Measurements from ENCODE around the gene GAREM2.
A peak's percentile ranks its signal among the peaks of the same experiment; 100 is the strongest.

GAREM2 gene

DNA sequence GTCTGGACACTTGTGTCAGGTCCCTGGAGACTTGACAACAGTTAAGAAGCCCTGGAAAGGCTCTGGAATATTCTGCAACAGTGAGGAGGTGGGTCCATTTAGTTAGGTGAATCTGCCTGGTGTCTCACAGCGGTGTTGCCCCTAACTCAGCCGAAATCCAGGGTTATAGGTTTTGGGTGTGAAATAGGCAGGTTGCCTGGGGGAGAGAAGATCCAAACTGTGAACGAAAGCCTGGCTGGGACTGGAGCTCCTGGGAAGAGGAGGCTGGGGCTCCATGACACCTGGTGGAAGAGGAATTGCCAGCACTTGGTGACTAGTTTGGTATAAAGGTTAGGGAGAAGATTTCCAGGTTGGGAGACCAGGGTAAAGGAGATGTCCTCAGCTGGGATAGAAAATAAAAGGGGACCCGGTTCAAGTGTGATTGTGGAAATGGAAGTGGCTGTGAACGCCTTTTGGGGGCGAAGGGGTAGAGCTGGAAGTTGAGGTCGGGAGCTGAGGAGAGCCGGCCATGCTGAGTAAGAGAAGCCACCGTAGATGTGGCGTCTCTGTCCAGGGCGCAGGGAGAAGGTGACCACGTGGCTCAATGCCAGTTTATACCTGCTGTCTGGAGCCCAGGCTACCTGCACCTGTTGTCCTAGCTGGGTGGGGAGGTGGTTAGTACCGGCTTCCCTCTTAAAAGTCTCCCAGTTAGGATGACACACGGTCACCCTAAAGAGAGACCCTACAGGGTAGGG, 3.0 kb upstream of the GAREM2 start:
- DNase-seq = no peak

DNA sequence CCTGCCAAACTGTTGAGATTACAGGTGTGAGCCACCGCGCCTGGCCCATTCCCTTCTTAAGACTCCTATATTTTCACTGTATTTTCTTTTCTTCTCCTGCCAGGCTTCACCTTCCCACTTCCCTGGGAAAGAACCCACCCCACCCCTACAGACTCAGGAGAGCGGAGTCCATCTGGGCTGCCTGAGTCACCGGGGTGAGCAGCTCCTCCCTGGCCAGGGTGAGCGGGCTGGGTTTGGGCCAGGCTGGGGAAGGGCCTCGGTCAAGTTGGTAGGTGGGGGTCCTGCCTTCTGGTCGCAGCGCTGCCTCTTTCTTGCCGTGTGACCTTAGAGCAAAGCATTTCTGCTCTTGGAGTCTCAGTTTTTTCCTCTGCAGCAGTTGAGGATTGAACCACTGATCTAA, 2.1 kb upstream of the GAREM2 start:
- no peak for DNase-seq

DNA sequence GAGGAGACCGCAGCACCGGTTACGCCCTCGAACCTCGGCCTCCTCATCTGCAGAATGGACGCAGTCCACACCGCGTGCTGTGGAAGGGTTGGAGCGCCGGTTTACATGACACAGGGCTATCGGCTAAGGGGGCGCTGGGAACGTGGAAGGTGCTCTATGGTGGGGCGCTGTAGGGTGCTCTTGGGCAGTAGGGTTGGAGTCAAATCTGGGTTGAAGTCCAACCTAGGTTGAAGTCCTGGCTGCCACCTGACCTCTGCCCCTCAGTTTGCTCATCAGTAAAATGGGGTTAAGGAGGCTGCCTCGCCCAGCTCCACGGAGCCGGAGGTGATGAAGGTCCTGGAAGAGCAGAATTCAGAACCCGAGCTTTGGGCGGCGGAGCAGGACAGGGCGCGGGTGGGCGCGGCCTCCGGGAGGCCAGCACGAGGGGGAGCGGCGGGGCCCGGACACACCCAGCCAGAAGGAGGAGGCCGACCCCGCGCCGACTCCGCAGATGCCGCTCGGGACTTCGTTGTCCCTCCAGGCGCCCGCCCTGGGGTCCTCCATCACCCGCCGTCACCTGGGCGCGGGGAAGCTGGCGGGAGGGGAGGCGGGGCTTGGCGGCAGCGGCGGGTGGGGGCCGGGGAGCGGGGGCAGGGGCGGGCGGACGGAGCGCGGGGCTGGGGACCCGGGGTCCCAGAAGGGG, 558 bp upstream of the GAREM2 start:
- no peak for DNase-seq

DNA sequence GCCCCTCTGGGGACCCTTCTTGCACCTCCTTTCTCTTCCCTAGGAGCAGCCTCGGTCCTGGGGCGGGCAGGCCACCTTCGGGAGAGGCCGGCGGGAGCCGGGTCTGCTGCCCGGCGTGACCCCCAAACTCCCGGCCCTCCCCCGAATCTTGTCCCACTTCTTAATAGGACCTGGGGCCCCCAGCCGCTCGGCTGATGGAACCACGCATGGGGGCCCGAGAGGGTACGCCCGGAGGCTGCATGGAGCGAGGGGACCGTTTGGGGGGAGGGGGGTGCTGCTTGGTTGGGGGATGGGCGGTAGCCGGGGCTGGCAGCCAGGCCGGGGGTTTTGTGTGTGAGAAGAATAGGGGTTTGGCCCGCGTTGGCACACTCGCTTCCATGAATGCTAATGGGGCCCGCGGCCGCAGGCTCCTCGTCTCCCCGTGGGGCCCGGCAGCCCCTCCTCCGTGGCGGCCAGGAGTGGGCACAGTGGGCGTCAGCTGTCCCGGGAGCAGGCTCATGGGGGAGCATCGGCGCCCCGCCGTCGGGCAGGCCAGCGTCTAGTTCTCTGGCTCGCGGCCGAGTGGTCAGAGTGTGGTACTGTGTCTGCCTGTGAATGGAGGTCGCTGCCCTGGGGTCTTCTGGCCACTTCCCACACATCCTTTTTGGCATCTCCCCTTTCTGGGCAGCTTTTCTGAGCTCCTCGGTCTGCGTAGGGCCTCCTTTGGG, 1.0 kb downstream of the GAREM2 start:
- no peak for DNase-seq

DNA sequence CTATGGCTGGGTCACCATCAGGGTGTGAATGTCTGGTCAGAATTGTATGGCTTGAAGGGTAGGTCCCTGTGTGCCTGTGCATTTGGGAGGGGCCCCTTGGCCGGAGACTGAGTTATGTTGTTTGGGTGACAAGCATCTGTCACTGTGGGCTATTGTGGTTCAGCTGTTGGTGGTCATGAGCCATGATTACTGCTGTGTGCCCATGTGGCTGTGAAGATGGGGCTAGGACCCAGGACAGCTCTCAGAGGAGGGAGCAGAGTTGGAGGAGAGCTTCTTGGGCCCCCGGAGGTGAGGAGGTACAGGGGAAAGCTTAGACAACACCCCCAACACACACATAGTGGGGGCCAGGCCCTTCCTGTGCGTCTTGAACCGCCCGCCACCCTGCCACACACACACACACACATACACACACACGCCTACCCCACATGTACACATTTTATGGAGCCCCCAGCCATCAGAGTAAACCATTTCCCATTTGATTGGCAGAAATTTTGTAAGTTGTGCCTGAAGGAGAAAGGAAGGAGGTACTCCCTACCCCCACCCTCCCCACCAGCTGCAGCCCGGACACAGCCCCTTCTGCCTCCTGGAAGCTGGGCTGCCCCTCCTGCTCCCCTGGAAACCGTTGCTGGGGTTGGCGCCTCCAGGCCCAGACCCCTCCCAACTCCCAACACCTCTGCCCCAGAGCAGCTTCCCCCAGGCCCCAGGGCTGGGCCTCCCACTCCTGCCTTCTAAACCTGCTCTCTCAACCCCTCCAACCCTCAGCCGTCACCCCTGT, 2.0 kb downstream of the GAREM2 start:
- DNase-seq = no peak

DNA sequence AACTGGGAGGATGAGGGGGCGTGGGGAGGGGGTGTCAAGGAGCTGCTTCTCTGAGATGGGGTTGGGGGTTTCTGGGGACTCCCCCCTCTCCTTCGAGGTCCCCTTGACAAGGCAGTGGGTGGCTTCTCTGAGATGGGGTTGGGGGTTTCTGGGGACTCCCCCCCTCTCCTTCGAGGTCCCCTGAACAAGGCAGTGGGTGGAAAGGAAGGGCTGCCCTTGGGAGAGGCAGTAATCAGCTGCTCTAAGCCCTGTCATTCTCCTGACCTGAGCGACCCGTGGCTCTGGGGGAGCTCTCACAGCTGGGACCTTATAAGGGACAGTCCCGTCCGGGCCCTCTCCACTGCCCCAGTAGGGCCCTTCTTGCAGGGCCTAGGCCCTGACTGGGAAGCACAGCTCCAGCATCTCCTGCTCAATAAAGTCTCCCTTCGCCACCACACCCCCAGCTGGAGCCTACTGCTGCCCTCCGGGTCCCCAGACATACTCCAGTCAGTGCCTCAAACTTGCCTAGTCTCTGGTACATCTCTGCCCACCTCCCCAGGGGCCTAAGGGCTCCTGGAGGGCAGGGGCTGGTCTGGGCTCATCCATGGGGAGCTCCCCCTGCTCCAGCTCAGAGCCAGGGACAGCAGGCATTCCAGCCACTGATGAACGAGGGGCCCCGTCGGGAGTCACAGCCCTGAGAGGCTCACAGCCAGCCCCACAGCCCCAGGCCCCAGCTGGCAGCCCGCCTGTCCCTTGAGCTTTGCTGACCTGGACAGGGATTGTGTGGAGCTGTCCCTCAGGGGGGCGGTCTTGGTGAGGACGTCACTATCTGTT, 2.8 kb downstream of the GAREM2 start:
- DNase-seq = no peak

DNA sequence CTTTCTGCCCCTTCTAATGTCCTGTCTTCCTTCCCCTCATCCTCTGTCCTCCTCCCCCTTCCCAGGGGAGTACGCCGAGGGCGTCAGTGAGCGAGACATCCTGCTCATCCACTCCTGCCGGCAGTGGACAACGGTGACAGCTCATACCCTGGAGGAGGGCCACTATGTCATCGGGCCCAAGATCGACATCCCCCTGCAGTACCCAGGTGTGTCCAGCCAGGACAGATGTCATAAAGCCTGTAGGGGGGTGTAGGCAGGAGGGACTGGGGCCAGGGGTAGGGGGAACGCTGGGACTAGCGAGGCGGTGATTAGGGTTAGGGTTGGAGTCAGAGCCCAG, 3.4 kb downstream of the GAREM2 start:
- DNase-seq = no peak

DNA sequence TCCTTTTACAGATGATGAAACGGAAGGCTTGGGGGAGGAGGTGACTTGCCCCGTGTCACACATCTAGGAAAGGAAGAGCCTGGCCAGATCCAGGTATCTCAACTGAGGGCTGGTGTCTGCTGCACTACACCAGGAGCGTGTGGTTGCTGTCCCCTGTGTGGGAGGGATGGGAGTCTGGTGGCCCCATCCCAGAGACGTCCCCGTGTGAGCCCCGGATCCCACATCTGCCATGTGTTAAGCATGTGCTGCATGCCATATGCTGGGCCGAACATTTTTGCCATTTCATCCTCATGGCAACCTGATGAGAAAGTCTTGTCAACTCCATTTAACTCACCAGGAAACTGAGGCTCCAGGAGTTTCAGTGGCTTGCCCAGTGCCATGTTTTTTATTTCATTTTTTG, 4.2 kb downstream of the GAREM2 start:
- no peak for DNase-seq

DNA sequence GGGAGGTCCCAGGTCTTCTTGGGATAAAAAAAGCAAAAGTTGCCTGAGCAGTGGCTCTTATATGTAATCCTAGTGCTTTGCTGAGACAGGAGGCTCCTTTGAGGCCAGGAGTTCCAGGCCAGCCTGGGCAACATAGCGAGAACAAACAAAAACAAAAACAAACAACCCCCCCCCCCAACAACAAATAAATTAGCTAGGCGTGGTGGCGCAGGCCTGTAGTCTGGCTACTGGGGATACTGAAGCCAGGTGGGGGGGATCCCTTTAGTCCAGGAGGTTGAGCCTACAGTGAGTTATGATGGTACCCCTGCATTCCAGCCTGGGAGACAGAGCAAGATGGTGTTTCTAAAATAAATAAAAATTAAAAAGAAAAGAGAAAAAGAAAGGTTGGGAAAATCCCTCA, 5.4 kb downstream of the GAREM2 start:
- DNase-seq = no peak

DNA sequence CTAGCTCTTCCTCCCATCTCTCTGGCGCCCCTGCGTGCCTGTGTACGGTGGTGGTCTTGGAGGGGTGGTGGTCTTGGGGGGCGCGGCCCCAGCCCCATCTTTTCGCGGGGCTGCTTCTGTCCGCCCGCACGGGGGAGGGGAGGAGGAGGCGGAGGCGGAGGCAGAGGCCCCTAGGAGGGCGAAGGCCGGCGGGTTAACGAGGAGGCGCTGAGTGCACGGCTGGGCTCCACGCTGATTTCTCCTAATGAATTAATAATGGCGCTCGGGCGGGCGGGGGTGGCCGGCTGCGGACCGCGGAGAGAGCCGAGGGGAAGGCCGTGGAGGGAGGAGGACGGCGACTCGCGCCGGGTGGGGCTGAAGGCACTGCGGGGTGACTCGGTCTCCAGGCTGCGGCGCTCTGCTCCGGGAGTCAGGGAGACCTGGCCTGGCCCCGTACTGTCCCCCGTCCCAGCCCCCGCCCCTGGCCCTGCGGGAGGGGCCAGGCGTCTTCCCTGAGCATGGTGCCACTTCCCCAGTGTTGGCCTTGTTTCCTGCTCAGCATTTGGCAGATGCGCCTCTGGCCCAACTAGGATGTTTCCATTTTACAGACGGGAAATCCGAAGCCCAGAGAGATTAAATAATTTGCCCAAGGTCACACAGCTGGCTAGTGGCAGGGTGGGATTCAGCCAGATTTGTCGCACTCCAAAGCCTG, 6.0 kb downstream of the GAREM2 start:
- DNase-seq = peak; percentile 35

DNA sequence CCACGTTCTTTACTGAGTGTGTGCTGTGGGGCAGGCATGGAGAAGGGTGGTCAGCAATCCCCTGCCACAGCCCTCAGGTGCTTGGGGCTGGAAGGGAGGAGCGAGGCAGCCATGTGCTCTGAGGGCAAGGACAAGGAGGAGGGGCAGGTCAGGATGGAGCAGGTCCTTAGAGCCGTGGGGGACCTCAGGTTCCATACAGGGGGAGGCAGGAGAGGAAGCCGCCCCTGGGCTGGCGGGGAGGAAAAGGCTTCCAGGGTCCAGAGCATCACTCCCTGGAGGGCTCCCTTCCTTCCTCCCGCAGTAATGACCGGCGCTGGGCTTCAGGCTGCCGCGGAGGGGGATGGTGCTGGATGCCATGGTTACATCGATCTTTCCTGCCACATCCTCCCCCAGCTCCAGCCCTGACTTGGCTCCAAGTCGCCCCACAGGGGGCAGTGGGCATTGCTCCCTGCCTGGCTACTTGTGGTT, 6.6 kb downstream of the GAREM2 start:
- DNase-seq = no peak

DNA sequence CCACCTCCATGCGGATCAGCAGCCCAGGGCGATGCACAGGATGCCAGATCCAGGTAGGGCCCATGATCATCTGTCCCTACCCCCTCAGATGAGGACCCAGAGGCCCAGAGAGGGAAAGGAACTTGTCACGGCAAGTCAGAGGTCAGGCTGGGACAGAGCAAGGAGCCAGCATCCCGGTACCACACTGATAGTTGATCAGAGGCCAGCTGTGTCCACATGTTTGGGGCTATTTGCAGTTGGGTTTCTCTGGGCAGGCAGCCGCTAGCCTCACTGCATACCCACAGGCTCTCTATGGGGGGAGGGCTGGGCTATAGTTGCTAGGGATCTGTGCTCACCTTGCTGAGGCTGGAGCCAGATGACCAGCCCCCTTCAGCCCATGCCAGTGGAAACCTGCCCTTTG, 9.6 kb downstream of the GAREM2 start:
- no peak for DNase-seq

DNA sequence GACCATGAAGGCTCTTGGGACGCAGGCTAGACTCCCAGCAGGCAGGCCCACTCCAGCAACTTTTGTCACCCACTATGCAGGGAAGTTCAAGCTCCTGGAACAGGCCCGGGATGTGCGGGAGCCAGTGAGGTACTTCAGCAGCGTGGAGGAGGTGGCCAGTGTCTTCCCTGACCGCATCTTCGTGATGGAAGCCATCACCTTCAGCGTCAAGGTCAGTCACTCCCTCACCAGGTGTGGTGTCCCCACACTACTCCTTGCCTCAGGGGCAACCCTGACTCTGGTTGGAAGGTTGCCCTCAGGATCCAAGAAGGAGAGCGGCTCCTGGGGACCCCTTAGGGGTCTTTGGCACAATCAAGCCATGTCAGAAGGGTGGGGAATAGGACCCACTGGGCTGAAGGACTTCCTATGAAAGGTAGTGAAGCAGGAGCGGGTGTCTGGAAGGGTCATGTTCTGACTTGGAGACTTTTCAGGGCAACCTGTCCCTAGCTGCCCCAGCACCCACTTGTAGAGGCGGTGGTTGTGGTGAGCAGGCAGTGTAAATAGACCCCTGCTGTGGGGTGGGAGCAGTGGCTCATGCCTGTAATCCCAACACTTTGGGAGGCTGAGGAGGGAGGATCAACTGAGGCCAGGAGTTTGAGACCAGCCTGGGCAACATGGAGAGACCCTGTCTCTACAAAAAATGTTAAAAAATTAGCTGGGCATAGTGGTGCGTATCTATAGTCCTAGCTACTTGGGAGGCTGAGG, 10.2 kb downstream of the GAREM2 start:
- no peak for DNase-seq

DNA sequence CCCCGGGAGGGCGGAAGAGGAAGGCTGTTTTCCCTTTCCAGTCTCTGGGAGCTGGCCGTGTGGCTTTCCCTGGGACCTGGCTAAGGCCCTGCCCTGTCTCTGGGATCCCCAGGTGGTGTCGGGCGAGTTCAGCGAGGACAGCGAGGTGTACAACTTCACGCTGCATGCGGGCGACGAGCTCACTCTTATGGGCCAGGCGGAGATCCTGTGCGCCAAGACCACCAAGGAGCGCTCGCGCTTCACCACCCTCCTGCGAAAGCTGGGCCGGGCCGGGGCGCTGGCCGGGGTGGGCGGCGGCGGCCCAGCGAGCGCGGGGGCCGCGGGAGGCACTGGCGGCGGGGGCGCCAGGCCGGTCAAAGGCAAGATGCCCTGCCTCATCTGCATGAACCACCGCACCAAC, 11.2 kb downstream of the GAREM2 start:
- DNase-seq = no peak

DNA sequence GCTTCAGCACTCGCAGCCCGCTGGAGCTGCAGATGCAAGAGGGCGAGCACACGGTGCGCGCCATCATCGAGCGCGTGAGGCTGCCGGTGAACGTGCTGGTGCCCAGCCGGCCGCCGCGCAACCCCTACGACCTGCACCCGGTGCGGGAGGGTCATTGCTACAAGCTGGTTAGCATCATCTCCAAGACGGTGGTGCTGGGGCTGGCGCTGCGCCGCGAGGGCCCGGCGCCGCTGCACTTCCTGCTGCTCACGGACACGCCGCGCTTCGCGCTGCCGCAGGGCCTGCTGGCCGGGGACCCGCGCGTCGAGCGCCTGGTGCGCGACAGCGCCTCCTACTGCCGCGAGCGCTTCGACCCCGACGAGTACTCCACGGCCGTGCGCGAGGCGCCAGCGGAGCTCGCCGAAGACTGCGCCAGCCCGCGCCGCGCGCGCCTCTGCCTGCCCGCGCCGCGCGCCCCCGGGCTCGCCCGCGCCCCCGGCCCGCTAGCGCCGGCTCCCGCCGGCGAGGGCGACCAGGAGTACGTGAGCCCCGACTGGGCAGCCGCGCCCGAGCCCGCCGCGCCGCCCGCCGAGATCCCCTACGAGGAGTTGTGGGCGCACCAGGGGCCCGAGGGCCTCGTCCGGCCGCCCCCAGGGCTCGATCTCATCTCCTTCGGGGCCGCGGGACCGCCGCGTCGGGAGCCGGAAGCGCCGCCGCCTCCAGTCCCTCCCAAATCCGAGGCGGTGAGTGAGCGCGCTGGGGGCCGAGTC, 11.8 kb downstream of the GAREM2 start:
- peak; percentile 87 for DNase-seq

DNA sequence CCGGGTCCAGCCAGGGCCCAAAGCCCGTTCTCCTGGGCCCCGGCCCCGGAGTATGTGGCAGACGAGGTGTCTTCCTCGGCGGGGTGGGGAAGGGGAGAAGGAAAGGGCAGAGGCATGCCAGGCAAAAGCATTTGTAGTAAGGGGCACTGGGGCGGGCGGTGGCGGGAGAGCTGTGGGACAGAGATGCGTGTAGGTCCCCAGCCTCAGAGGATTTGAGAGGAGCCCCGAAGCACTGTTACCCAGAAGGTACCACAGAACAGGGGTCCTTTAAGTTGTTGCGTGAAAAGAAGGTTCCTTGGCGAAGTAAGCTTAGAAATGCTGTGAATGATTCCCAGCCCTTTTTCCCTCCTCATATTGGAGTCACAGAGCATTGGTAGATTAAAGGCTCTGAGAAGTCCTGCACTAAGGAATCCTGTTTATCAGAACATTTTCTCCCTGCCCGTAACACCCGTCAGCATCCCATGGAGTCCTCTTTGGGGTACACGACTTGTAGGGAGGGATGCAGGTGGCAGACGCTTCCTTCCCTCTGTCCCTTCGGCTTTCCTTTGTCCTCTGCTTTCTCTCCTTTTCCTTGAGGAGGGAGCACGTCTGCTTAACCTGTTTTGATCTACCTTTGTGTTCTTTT, 12.5 kb downstream of the GAREM2 start:
- DNase-seq = no peak

DNA sequence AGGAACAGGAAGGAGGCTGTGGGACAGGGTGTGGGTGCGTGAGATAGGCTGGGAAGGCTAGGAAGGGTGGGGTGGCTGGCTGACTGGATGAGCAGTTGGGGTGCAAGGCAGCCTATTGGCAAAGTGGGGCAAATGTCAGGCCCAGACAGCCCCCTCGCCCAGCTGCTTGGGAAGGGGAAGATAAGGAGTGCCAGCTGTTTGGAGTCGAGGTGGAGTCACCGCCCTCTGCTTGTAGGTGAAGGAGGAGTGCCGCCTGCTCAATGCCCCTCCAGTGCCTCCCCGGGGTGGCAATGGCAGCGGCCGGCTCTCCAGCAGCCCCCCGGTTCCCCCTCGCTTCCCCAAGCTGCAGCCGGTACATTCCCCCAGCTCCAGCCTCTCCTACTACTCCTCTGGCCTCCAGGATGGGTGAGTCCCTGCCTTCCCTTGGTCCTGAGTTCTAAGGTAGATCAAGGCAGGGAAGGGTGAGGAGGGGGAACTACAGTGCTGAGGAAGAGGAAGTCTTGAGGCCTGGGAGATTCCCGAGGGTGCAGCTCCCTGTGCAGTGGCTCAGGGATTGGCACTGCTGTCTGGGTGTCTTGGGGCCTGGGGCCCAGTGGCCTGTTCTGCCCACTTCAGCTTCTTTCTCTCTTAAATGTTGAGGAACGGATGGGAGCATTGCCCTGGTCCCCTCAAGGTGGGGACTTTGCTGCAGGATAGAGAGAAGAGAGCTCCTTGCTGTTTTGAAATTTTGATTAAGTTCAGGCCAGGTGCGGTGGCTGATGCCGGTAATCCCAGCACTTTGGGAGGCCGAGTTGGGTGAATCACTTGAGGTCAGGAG, 13.3 kb downstream of the GAREM2 start:
- DNase-seq = no peak

DNA sequence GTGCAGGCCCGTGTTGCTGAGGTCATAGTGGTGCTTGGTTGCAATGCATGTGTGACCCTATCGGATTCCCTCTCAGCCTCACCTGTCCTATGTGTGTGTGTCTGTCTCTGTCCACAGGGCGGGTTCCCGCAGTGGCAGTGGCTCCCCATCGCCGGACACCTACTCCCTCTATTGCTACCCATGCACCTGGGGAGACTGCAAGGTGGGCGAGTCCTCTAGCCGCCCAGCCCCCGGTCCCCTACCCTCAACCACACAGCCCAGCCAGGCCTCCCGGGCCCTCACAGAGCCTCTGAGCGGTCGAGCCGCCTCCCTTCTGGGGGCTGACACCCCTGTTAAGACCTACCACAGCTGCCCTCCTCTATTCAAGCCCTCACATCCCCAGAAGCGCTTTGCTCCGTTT, 14.2 kb downstream of the GAREM2 start:
- DNase-seq = no peak

DNA sequence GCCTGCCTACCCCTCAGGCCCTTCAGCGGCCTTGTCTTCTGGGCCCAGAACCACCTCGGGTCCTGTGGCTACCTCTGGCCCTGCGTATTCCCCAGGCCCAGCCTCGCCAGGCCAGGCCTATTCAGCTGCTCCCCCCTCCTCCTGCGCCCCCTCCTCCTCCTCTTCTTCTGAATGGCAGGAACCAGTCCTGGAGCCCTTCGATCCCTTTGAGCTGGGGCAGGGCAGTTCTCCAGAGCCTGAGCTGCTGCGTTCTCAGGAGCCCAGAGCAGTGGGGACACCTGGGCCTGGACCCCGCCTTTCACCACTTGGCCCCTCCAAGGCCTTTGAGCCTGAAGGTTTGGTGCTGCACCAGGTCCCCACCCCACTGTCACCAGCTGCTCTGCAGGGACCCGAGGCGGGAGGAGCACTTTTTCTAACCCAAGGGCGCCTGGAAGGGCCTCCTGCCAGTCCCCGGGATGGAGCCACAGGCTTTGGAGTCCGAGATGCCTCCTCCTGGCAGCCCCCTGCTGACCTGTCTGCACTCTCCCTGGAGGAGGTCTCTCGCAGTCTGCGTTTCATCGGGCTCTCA, 14.7 kb downstream of the GAREM2 start:
- DNase-seq = no peak

All from activated CD4-positive, alpha-beta T cell treated with anti-CD3 and anti-CD28 coated beads, Interleukin-2, Interleukin-6, amounts not matched to agents 100 ng/mL and 50 ng/mL, durations not matched to agents 16 hours and 8 hours (primary cell).